RWPE1 (cell line): ENCODE data around the gene MPPE1.

ENCODE experiments used
- CTCF ChIA-PET: fragments of 350-600 bp; sonication (Branson Sonifier 250); formaldehyde crosslinking; extraction: SDS; loops from one replicate; lab custom pipeline; 2021; lab: Yijun Ruan, JAX
- POLR2A ChIA-PET: fragments of 400-600 bp; formaldehyde crosslinking; extraction: SDS; loops from one replicate; lab custom pipeline; 2020; ENCODE audit warnings: antibody characterized with exemption; ENCODE audit not compliant: low non-redundant PET; lab: Yijun Ruan, JAX
- DNase-seq: peaks from one replicate; pipeline ENCODE4 v3.0.0; 2012; ENCODE audit warnings: low spot score
- H3K27ac ChIP-seq: fragments of 450-650 bp; 2 replicates; pipeline ENCODE4 v1.5.1; 2017
- CTCF ChIP-seq: fragments of 450-650 bp; conservative IDR thresholded peaks from 2 replicates; pipeline ENCODE4 v1.5.1; 2017; ENCODE audit warnings: low read depth, mild to moderate bottlenecking

Gene MPPE1

DNA sequence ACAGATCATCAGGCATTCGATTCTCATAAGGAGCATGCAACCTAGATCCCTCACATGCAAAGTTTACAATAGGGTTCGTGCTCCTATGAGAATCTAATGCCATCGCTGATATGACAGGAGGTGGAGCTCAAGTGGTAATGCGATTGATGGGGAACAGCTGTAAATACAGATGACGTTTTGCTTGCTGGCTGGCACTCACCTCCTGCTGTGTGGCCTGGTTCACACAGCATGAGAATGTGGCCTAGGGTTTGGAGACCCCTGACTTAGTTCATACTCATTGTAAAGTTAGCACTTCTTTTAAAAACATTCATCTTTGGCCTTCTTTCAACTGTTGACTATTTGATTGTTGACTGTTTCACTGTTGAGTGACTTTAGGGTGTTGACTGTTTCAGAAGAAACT, 65.6 kb downstream of the MPPE1 start:
- no peak for DNase-seq
- ChIA-PET CTCF (no interaction called here), POLR2A (no interaction called here)
- no peak for TF ChIP-seq CTCF
- H3K27ac ChIP-seq = no peak overlapping the region

- ChIA-PET POLR2A (no interaction called here), CTCF (no interaction called here)
These were observed 67.6 kb downstream of the MPPE1 start for GRCh38 chr18:11840493-11840892.

GRCh38 chr18:11839556-11839955, 68.6 kb downstream of the MPPE1 start:
- DNase-seq = no peak
- H3K27ac ChIP-seq = no peak overlapping the region
- ChIA-PET POLR2A (no interaction called here), CTCF (interaction anchor here (0.6 to 1.0 kb wide), 2 partner anchors 100 to 188 kb away, joined by 3 to 5 read pairs; no protein-coding TSS in a partner anchor)
- TF ChIP-seq CTCF = no peak

More at GRCh38 chr18:11840493-11840892, 67.6 kb downstream of the MPPE1 start:
- TF ChIP-seq CTCF = no peak
- no peak for DNase-seq
- H3K27ac ChIP-seq = no peak overlapping the region

DNA sequence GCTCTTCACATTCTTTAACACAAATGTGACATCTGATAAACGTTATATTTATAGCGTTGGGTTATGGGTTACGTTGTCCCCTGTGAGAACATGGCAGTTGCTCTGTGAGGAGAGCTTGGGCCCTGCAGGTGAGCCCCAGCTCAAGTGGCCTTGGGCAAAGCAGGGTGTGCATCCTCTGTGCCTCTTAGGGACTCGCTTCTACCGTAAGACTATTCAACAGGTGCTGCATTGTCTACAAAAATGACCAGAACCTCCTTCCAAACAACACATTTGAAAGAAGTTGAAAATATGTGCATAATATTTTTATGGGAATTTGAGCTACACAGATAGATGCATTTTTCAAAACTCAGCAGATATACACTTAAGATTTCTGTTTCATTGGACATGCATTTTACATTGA, 73.3 kb downstream of the MPPE1 start:
- CTCF ChIA-PET = no interaction called here
- H3K27ac ChIP-seq = no peak overlapping the region
- no peak for DNase-seq
- POLR2A ChIA-PET = interaction anchor here (0.5 kb wide), 1 partner anchor 61 kb away, joined by 4 read pairs; no protein-coding TSS in a partner anchor
- TF ChIP-seq CTCF = no peak
